Esophagus mucosa (tissue), 1 donor: Measurements from ENCODE around the gene TRIM25. TPM values are rescaled to one million over a fixed set of nuclear protein-coding genes. Genes with fewer than 3 reads are reported as not detected.

ENCODE experiments used
- ATAC-seq: fragments of 200-7000 bp; cut with Tn5 transposase; one replicate; pipeline ENCODE4 v1.9.1; 2020
- total RNA-seq: library from RNA; stranded (reverse); gene quantifications from one replicate; pipeline ENCODE4 v1.2.4, GENCODE V29; 2023
- donor health status: DM: yes; HTN: yes; CAD: no.

TRIM25 gene
- total RNA-seq, 1 donor from 2014 or later = 50.6 TPM

GRCh38 chr17:56863974-56864373, 49.9 kb downstream of the TRIM25 start:
- ATAC-seq = no peak

- no peak for ATAC-seq
Observed at GRCh38 chr17:56861899-56862298, 52.0 kb downstream of the TRIM25 start.

- no peak for ATAC-seq
Observed at GRCh38 chr17:56851008-56851407, 62.8 kb downstream of the TRIM25 start.

GRCh38 chr17:56850591-56850990, 63.3 kb downstream of the TRIM25 start:
- ATAC-seq = no peak

GRCh38 chr17:56849131-56849530, 64.7 kb downstream of the TRIM25 start:
- no peak for ATAC-seq

GRCh38 chr17:56847106-56847505, 66.7 kb downstream of the TRIM25 start:
- no peak for ATAC-seq

DNA sequence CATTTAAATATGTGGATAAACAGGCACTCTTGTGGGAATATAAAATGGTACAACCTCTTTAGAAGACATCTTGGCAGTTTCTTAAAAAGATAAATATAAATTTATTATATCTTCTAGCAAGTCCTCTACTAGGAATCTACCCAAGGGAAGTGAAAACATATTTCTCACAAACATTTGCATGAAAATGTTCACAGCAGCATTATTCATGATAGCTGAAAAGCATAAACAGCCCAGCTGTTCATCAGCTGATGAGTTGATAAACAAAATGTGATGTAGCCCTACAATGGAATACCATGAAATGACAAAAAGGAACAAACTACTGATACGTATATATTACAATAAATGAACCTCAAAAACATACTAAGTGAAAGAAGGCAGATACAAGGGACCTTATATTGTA, 67.9 kb downstream of the TRIM25 start:
- no peak for ATAC-seq

DNA sequence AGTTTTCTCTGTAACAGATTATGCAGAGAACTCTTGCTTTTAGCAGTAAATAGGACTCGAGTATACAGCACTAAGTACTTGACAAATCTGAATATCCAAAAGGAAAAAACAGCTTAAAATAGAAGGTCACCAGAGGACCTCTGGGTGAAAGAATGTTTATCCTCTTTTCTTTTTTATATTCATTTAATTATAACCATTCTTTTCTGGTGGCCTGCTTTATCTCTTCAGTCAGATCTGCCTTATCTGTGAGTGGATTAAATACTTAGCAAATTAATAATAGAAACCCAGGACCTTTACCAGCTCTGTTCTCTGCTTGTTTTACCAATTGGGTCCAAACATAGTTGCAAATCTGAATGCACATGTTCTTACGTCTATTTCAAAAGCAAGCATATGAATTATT, 71.3 kb downstream of the TRIM25 start:
- no peak for ATAC-seq

DNA sequence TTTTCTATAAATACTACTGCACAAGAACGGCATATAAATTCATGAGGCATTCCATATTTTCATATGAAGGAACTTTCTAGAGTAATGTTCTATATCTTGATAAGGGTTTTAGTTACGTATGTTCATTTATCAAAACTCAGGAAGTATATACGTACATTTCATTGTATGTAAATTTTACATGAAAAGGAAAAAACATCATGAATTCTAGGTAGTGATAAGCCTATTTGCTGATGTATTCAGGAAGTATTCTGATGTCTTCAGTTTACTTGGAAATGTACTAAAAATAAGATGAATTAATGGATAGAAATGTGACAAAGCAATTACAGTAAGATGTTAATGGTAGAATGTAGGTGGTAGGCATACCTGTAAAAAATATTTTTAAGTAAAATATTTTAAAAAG, 75.2 kb downstream of the TRIM25 start:
- ATAC-seq = no peak

Other genes starting within 250 kb of the TRIM25 start
- gene C17orf67, start 80.1 kb downstream of the TRIM25 start, total RNA-seq = 0.52 TPM
- 3.1 TPM for gene DGKE, start 79.9 kb downstream of the TRIM25 start, total RNA-seq
- 9.8 TPM for gene COIL, start 47.0 kb upstream of the TRIM25 start, total RNA-seq
- 68.1 TPM for gene SCPEP1, start 64.1 kb upstream of the TRIM25 start, total RNA-seq
- 29.9 TPM for gene AKAP1, start 171.2 kb upstream of the TRIM25 start, total RNA-seq